Smooth muscle cell (in vitro differentiated cells): ENCODE results near the gene C1orf21. TPM values are rescaled to one million over a fixed set of nuclear protein-coding genes. Genes with fewer than 3 reads are reported as not detected.

Experiments
- DNase-seq: peaks from one replicate; lab custom pipeline; 2025; ENCODE audit not compliant: unreplicated experiment; lab: John Stamatoyannopoulos, UW
- H2AFZ ChIP-seq: fragments of 200-600 bp; sonication (generic); 2 replicates; pipeline ENCODE4 v1.6.0; 2016; ENCODE audit warnings: antibody characterized with exemption, low read depth, mild to moderate bottlenecking
- H3F3A ChIP-seq: fragments of 200-600 bp; sonication (generic); 2 replicates; pipeline ENCODE4 v1.6.0; 2017; ENCODE audit warnings: antibody characterized with exemption, low read depth
- H3K27ac ChIP-seq: fragments of 200-600 bp; sonication (generic); 2 replicates; pipeline ENCODE4 v1.5.1; 2016; ENCODE audit warnings: low read depth, mild to moderate bottlenecking
- H3K27me3 ChIP-seq: fragments of 200-600 bp; sonication (generic); 2 replicates; pipeline ENCODE4 v1.6.1; 2016; ENCODE audit warnings: low read depth, mild to moderate bottlenecking
- H3K36me3 ChIP-seq: fragments of 200-600 bp; sonication (generic); 2 replicates; pipeline ENCODE4 v1.5.1; 2016; ENCODE audit warnings: low read depth
- H3K4me1 ChIP-seq: fragments of 200-600 bp; sonication (generic); 2 replicates; pipeline ENCODE4 v1.5.1; 2016; ENCODE audit warnings: low read depth
- H3K4me2 ChIP-seq: fragments of 200-600 bp; sonication (generic); 2 replicates; pipeline ENCODE4 v1.6.0; 2016; ENCODE audit warnings: mild to moderate bottlenecking
- H3K4me3 ChIP-seq: fragments of 200-600 bp; sonication (generic); 2 replicates; pipeline ENCODE4 v1.5.1; 2016; ENCODE audit warnings: mild to moderate bottlenecking
- H3K79me2 ChIP-seq: fragments of 200-600 bp; sonication (generic); 2 replicates; pipeline ENCODE4 v1.6.0; 2016; ENCODE audit warnings: low read depth, mild to moderate bottlenecking
- H3K9ac ChIP-seq: fragments of 200-600 bp; sonication (generic); 2 replicates; pipeline ENCODE4 v1.6.0; 2016; ENCODE audit warnings: low read depth
- H3K9me3 ChIP-seq: fragments of 200-600 bp; sonication (generic); replicated peaks from 2 replicates; pipeline ENCODE4 v1.5.1; 2016; ENCODE audit warnings: low read depth
- H4K20me1 ChIP-seq: fragments of 200-600 bp; sonication (generic); 2 replicates; pipeline ENCODE4 v1.6.0; 2016; ENCODE audit warnings: low read depth
- WGBS: methylation state at CpG from one replicate; pipeline ENCODE4 v1.1.7; 2016; ENCODE audit warnings: low lambda C conversion rate; 5-methylcytosine and 5-hydroxymethylcytosine counted together
- polyA plus RNA-seq: library from polyadenylated mRNA; unstranded; fragments of >200 nt; fragmentation: Nextera tagmentation; extraction: Ambion mirVana; gene quantifications from 2 replicates; pipeline ENCODE4 v1.2.1, GENCODE V29; 2016
- total RNA-seq: library from RNA; depleted of rRNA; stranded (reverse); fragments of >200 nt; gene quantifications from 2 replicates; pipeline ENCODE4 v1.2.3, GENCODE V29; 2014
- TF ChIP-seq, protein P1 (sequence below): fragments of 200-600 bp; sonication (generic); IDR thresholded peaks from 2 replicates; pipeline ENCODE4 v1.5.1; 2017; ENCODE audit warnings: borderline replicate concordance, mild to moderate bottlenecking, antibody characterized with exemption; ENCODE audit not compliant: insufficient read depth, poor library complexity, severe bottlenecking

C1orf21 gene
- total and polyA plus RNA-seq, 2 experiments from 2014 or later: 24.2 to 39.4 TPM

DNA sequence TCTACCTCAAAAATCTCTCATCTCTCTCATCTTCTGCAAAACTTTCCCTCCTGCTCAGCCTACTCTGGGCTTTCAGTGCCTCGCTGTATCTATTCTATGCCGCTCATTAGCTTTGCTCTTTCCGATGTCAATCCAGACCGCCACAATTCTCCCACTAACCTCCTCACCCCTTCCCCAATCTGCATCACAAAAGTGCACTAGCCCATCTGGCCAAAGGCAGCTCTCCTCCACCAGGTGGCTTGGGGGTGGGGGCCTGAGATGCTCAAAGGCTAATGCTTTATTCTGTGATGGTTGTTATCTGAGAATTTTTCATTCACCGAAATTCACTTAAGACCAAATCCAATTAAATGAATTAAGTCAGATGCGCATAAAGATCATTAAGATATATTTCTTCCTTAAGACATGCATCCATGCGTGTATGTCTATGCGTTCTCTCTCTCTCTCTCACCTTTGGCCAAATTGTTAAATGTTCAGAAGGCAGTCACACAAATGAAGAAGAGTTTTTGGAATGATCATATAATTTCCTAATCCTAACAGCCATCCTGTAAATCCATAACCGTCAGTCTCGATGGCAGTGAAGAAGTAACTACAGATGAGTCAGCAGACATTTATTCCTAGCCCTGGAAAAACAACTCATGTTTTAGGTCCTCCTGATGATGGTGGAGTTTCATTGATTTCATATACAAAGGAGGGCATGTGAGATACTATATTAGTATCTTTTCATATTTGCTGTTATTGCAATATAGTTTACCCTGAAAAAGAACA, 111.3 kb downstream of the C1orf21 start:
- H3K9ac ChIP-seq: no peak overlapping the region
- peak overlapping the region; percentile 75 for H3K27ac ChIP-seq
- H2AFZ ChIP-seq: no peak overlapping the region
- H3K4me1 ChIP-seq: peaks cover 41% of the 10 kb centered on the region
- no peaks in the 10 kb centered on the region for H3K9me3 ChIP-seq
- H3F3A ChIP-seq: peaks cover 8% of the 10 kb centered on the region
- TF ChIP-seq, protein P1, sequence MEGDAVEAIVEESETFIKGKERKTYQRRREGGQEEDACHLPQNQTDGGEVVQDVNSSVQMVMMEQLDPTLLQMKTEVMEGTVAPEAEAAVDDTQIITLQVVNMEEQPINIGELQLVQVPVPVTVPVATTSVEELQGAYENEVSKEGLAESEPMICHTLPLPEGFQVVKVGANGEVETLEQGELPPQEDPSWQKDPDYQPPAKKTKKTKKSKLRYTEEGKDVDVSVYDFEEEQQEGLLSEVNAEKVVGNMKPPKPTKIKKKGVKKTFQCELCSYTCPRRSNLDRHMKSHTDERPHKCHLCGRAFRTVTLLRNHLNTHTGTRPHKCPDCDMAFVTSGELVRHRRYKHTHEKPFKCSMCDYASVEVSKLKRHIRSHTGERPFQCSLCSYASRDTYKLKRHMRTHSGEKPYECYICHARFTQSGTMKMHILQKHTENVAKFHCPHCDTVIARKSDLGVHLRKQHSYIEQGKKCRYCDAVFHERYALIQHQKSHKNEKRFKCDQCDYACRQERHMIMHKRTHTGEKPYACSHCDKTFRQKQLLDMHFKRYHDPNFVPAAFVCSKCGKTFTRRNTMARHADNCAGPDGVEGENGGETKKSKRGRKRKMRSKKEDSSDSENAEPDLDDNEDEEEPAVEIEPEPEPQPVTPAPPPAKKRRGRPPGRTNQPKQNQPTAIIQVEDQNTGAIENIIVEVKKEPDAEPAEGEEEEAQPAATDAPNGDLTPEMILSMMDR: no peak
- peaks cover 16% of the 10 kb centered on the region for H3K79me2 ChIP-seq
- no peaks in the 10 kb centered on the region for H3K27me3 ChIP-seq
- 50% methylated on average over 10 of the region's 10 CpGs for WGBS
- peaks cover 7% of the 10 kb centered on the region for H4K20me1 ChIP-seq
- H3K4me3 ChIP-seq: no peak overlapping the region
- H3K4me2 ChIP-seq: peak overlapping the region; percentile 10
- no peaks in the 10 kb centered on the region for H3K36me3 ChIP-seq
- no peak for DNase-seq

- H3K4me1 ChIP-seq: peaks cover 48% of the 10 kb centered on the region
- H3K4me2 ChIP-seq: peak overlapping the region; percentile 10
- no peak overlapping the region for H3K9ac ChIP-seq
- H2AFZ ChIP-seq: no peak overlapping the region
- peaks cover 6% of the 10 kb centered on the region for H3K79me2 ChIP-seq
- H3K27ac ChIP-seq: peak overlapping the region; percentile 75
- DNase-seq: no peak
- H3K4me3 ChIP-seq: no peak overlapping the region
- TF ChIP-seq, protein P1: no peak
- no peaks in the 10 kb centered on the region for H3K9me3 ChIP-seq
- no peaks in the 10 kb centered on the region for H3K36me3 ChIP-seq
- H4K20me1 ChIP-seq: peaks cover 7% of the 10 kb centered on the region
- H3K27me3 ChIP-seq: no peaks in the 10 kb centered on the region
- peaks cover 8% of the 10 kb centered on the region for H3F3A ChIP-seq
- 6% methylated on average over 1 of the region's 1 CpG for WGBS
Observed at GRCh38 chr1:184499616-184500015, 112.8 kb downstream of the C1orf21 start.

- H3K9ac ChIP-seq: no peak overlapping the region
- no peak overlapping the region for H3K27ac ChIP-seq
- no peak overlapping the region for H3K4me2 ChIP-seq
- no peak overlapping the region for H3K4me3 ChIP-seq
- peaks cover 47% of the 10 kb centered on the region for H3K4me1 ChIP-seq
- H2AFZ ChIP-seq: no peak overlapping the region
- H3K9me3 ChIP-seq: no peaks in the 10 kb centered on the region
- TF ChIP-seq, protein P1: no peak
- no peaks in the 10 kb centered on the region for H3K27me3 ChIP-seq
- no peak for DNase-seq
- H3K79me2 ChIP-seq: peaks cover 14% of the 10 kb centered on the region
- peaks cover 7% of the 10 kb centered on the region for H4K20me1 ChIP-seq
- no peaks in the 10 kb centered on the region for H3K36me3 ChIP-seq
- peaks cover 7% of the 10 kb centered on the region for H3F3A ChIP-seq
- 95% methylated on average over 6 of the region's 6 CpGs for WGBS
Observed at GRCh38 chr1:184502161-184502560, 115.3 kb downstream of the C1orf21 start.

DNA sequence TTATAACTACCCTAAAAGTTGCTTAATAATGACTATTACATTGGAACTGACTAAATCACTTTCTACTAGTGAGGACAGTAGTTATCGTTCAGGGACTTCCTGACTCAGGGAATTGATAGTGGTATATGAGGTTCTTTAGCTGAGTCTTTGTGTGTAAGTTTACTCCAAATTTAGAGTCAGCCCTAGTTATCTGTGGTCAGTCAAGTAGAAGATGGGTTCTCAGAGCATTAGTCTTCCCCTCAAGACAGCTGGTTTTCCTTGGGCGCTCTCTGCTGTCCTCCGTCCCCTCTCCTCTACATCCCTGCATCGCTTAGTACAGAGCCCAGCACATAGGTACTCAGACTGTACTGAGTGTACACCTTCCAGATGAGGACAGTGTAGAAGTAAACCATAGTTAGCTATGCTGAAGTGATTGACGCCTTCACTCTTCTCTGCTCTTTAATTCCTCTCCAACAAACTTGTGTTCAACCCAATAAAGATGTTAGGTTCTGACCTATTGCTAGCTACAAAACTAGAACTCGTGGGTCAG, 116.5 kb downstream of the C1orf21 start:
- H3K27me3 ChIP-seq: no peaks in the 10 kb centered on the region
- no peaks in the 10 kb centered on the region for H3K9me3 ChIP-seq
- no peak overlapping the region for H3K4me3 ChIP-seq
- 93% methylated on average over 6 of the region's 6 CpGs for WGBS
- no peak overlapping the region for H3K4me2 ChIP-seq
- no peak overlapping the region for H3K9ac ChIP-seq
- peaks cover 14% of the 10 kb centered on the region for H3K79me2 ChIP-seq
- no peak overlapping the region for H3K27ac ChIP-seq
- DNase-seq: no peak
- peaks cover 47% of the 10 kb centered on the region for H3K4me1 ChIP-seq
- H4K20me1 ChIP-seq: peaks cover 7% of the 10 kb centered on the region
- TF ChIP-seq, protein P1: no peak
- no peaks in the 10 kb centered on the region for H3K36me3 ChIP-seq
- H2AFZ ChIP-seq: no peak overlapping the region
- H3F3A ChIP-seq: peaks cover 4% of the 10 kb centered on the region
